ENCODE data around the gene CEP41. TPM values are rescaled to one million over a fixed set of nuclear protein-coding genes. Genes with fewer than 3 reads are reported as not detected.

The CEP41 gene
- total RNA-seq, 1 donor = 21.6 TPM

DNA sequence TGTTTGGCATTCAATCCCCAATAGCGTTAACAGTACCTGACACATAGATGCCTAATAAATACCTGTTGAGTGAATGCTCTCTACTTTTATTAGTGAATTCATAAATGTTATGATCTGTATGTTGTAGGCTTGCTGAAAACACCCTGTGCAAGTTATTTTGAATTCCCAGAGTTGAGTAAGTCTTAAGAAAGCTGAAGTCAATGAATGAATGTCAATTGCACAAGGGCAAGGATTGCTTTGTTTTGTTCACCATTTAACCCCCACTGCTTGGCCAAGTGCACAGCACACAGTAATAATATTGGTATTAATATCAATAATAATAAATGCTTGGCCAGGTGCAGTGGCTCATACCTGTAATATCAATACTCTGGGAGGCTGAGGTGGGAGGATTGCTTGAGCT, 50.3 kb downstream of the CEP41 start:
- TF ChIP-seq, protein P1, sequence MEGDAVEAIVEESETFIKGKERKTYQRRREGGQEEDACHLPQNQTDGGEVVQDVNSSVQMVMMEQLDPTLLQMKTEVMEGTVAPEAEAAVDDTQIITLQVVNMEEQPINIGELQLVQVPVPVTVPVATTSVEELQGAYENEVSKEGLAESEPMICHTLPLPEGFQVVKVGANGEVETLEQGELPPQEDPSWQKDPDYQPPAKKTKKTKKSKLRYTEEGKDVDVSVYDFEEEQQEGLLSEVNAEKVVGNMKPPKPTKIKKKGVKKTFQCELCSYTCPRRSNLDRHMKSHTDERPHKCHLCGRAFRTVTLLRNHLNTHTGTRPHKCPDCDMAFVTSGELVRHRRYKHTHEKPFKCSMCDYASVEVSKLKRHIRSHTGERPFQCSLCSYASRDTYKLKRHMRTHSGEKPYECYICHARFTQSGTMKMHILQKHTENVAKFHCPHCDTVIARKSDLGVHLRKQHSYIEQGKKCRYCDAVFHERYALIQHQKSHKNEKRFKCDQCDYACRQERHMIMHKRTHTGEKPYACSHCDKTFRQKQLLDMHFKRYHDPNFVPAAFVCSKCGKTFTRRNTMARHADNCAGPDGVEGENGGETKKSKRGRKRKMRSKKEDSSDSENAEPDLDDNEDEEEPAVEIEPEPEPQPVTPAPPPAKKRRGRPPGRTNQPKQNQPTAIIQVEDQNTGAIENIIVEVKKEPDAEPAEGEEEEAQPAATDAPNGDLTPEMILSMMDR (IDR thresholded peaks at IDR 0.05; ENCODE audit: insufficient read depth, low read length) = no peak
- DNase-seq (ENCODE audit: low read depth) = no peak
- no peak overlapping the region for H3K4me3 ChIP-seq (ENCODE audit: low read depth, low read length)

DNA sequence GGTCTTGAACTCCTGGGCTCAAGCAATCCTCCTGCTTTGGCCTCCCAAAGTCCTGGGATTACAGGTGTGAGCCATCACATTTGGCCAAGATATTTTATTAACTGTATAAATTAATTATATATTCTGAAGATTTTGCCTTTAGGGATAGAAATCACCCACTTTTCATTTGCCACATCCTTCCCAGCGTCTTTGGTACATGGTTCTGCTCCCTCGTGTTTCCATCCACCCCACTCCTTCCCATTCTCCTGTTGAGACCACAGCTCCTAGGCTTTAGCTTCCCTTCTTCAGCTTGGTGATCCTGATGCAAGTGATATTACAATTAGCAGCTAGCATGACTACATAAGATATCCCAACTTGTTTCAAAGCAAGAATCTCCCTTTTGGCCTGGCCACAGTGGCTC, 52.1 kb downstream of the CEP41 start:
- TF ChIP-seq, protein P1 (IDR thresholded peaks at IDR 0.05; ENCODE audit: insufficient read depth, low read length) = no peak
- no peak overlapping the region for H3K4me3 ChIP-seq (ENCODE audit: low read depth, low read length)
- DNase-seq (ENCODE audit: low read depth) = no peak

DNA sequence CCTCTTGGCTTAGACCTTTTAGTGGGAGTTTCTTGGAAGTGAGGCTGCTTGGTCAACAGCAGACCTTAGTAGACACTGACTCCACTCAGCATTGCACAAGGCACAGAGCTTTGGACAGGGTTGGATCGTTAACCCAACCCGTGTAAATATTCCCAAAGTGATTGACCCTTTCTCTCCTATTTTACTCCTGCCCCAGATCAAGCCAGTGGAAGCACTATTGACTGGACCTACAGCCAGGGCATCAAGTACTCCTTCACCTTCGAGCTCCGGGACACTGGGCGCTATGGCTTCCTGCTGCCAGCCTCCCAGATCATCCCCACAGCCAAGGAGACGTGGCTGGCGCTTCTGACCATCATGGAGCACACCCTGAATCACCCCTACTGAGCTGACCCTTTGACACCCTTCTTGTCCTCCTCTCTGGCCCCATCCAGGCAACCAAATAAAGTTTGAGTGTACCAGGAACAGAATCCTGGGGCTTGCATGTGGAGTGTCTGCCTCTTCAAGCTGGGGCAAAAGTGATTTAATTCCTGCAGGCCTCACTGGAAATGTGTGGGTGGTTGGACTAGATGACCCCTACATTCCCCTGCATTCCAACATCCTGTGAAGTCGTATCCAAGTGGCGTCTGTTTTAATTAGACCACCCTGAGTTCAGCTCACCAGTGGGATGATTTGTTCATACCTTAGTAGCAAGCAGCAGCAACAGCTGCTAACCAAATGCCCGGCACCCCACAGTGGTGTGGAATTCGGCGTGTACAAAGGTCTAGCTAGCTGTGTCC, 53.0 kb downstream of the CEP41 start:
- no peak overlapping the region for H3K4me3 ChIP-seq (ENCODE audit: low read depth, low read length)
- no peak for DNase-seq (ENCODE audit: low read depth)
- TF ChIP-seq, protein P1 (IDR thresholded peaks at IDR 0.05; ENCODE audit: insufficient read depth, low read length) = no peak

DNA sequence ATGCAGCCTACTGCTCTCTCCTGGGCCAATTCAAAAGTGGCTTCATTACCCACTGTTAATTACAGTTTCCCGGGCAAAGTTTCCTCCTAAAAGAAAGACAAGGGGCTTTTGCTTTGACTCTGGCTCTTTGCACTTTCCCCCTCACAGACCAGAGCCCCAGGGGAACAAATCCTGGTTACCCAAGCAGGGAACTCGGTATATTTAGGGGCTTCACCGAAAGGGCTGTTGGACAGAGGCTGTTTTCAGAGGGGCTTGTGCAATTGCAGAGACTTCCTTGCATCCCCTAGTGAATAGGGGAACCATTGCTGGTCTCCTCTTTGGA, 53.5 kb downstream of the CEP41 start:
- no peak overlapping the region for H3K4me3 ChIP-seq (ENCODE audit: low read depth, low read length)
- no peak for DNase-seq (ENCODE audit: low read depth)
- TF ChIP-seq, protein P1 (IDR thresholded peaks at IDR 0.05; ENCODE audit: insufficient read depth, low read length) = no peak

DNA sequence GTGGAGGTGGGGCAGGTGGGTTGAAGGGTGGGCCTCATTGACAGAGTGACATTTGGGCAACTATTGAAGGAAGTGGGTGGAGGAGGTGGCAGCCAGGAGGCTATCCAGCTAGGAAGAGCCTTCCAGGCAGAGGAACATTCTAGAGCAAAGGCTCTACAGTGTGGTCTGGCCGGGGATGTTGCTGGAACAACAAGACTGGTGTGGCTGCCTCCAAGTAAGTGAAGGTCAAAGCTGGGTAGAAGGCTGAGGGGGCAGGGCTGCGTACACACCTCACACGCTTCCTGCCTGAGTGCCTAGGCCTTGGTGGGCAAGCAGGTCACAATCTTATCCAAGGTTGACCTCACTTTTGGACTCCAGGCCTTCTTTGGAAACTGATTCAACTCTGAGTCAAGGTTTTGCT, 53.9 kb downstream of the CEP41 start:
- DNase-seq (ENCODE audit: low read depth) = no peak
- H3K4me3 ChIP-seq (ENCODE audit: low read depth, low read length) = no peak overlapping the region
- TF ChIP-seq, protein P1 (IDR thresholded peaks at IDR 0.05; ENCODE audit: insufficient read depth, low read length) = no peak

DNA sequence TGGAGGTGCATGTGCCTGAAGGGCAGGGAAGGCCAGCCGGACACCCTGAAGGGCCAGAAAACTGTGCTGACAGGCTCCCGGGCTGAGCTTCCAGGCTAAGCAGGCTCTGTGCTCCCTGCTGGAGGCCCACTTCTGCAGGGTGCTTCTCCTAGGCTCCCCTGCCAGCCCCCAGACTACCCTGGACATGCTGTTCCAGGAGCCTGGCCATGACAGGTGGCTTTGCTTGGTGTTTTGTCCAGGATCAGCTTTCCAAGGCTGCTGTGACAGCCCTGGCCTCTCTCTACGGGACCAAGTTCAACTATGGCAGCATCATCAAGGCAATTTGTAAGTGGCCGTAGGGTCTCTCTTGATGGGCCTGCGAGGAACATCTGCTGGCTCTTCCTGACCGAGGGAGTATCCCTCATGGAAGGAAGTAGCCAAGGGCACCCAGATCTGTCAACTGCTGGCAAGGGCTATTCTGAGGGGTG, 55.2 kb downstream of the CEP41 start:
- TF ChIP-seq, protein P1 (IDR thresholded peaks at IDR 0.05; ENCODE audit: insufficient read depth, low read length) = no peak
- no peak for DNase-seq (ENCODE audit: low read depth)
- H3K4me3 ChIP-seq (ENCODE audit: low read depth, low read length) = no peak overlapping the region
